Measurements from ENCODE around the gene SELPLG.

DNA sequence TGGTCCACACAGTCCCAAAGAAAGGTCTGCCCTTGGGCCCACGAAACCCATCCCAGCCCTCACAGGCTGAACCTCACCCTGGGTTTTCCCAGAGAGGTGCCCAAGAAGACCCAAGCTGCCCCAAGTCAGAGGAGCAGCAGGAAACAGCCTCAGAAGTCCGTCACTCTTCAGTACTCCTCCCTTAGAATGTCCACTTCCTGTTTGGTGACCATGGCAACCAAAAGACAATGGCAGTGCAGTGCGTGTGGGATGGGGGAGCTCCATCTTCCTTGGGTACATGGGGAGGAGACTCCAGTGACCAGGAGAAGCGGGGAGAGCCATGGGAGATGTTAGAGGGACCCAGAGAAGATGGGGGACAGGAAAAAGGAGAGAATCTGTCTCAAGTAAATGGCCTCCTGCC lies 11.3 kb downstream of the SELPLG start:
- no peak for TF ChIP-seq CTCF (IDR thresholded peaks at IDR 0.05; ENCODE audit: low read depth, low read length, missing input control)
- no peak for TF ChIP-seq FOXA1 (IDR thresholded peaks at IDR 0.05)
- no peak for TF ChIP-seq ZBTB33 (IDR thresholded peaks at IDR 0.05)
- no peak for TF ChIP-seq RAD21 (IDR thresholded peaks at IDR 0.05)
- TF ChIP-seq YY1 (IDR thresholded peaks at IDR 0.05), result no peak
- TF ChIP-seq EGR1 (IDR thresholded peaks at IDR 0.05; ENCODE audit: low read depth in 2 of 2), result no peak
- TF ChIP-seq GABPA (IDR thresholded peaks at IDR 0.05 in 1 of 2, conservative IDR thresholded peaks at IDR 0.05 in 1 of 2), result no peak
- no peak for TF ChIP-seq ATF3 (IDR thresholded peaks at IDR 0.05)

Measured in liver (tissue), 3 donors.